AG09319 (cell line): ENCODE results near the gene OR10A4.
"Not testable (repeated sequence)": the region's sequence is repeated elsewhere in the genome, so short reads cannot be mapped to it uniquely, and the experiment has no call there.

Source experiments
- DNase-seq: peaks from one replicate; pipeline ENCODE4 v3.0.0-alpha.2; 2010; ENCODE audit warnings: low read depth; ENCODE audit errors: extremely low read depth
- CTCF ChIP-seq: IDR thresholded peaks from 2 replicates; pipeline ENCODE4 v1.5.1; 2011; ENCODE audit warnings: low read depth, mild to moderate bottlenecking, inconsistent platforms, low read length, moderate library complexity

OR10A4 gene

GRCh38 chr11:6845383-6845782, 31.0 kb upstream of the OR10A4 start, which contains the start of gene OR10A5:
Gene OR10A5 (plus strand): TSS chr11:6845683. CDS start chr11:6845683, 0 bp downstream.
- no peak for TF ChIP-seq CTCF

GRCh38 chr11:6850526-6850925, 25.9 kb upstream of the OR10A4 start:
- TF ChIP-seq CTCF = no peak

More at GRCh38 chr11:6845383-6845782, 31.0 kb upstream of the OR10A4 start, which contains the start of gene OR10A5:
- no peak for DNase-seq

GRCh38 chr11:6854801-6855200, 21.6 kb upstream of the OR10A4 start:
- not testable (repeated sequence) for DNase-seq

More at GRCh38 chr11:6850526-6850925, 25.9 kb upstream of the OR10A4 start:
- DNase-seq = no peak

GRCh38 chr11:6855971-6856541, 20.4 kb upstream of the OR10A4 start:
- DNase-seq = no peak
- TF ChIP-seq CTCF = no peak

GRCh38 chr11:6856871-6857270, 19.6 kb upstream of the OR10A4 start:
- TF ChIP-seq CTCF = no peak
- no peak for DNase-seq

GRCh38 chr11:6862961-6863360, 13.5 kb upstream of the OR10A4 start, which contains the start of gene OR10A2:
Gene OR10A2 (plus strand): TSS chr11:6863057. CDS start chr11:6869755, 6,698 bp downstream.
- no peak for DNase-seq
- no peak for TF ChIP-seq CTCF

- TF ChIP-seq CTCF = no peak
- DNase-seq = no peak
Measured at GRCh38 chr11:6864438-6864837, 12.0 kb upstream of the OR10A4 start.

GRCh38 chr11:6871278-6871677, 5.1 kb upstream of the OR10A4 start:
- no peak for TF ChIP-seq CTCF
- no peak for DNase-seq
